Left ventricle myocardium superior (tissue), 1 donor: Measurements from ENCODE around the gene RNLS. TPM values are rescaled to one million over a fixed set of nuclear protein-coding genes. Genes with fewer than 3 reads are reported as not detected.

Source experiments
- ATAC-seq: fragments of 200-7000 bp; cut with Tn5 transposase; one replicate; pipeline ENCODE4 v1.9.1; 2020; ENCODE audit warnings: mild to moderate bottlenecking, moderate library complexity
- DNase-seq: peaks from one replicate; pipeline ENCODE4 v3.0.0-alpha.2; 2020
- intact Hi-C: fragments of 100-400 bp; cut with micrococcal nuclease; formaldehyde crosslinking; loops from one replicate; pipeline ENCODE4 v1.11.0; 2022
- total RNA-seq: library from RNA; stranded (reverse); fragmentation: NEBNext Ultra II Directional; extraction: Animal tissue kit (Norgen Biotek cat#: 25700); gene quantifications from one replicate; pipeline ENCODE4 v1.2.1, GENCODE V29; 2021
- donor health status: DM: no; HTN: yes; CAD: no; lungs with severe emphysema.

RNLS gene
- total RNA-seq, 1 donor from 2014 or later = 23.1 TPM

GRCh38 chr10:88415533-88416130, 167.5 kb downstream of the RNLS start:
- no peak for DNase-seq
- ATAC-seq = peak; percentile 96

GRCh38 chr10:88413412-88413811, 169.7 kb downstream of the RNLS start:
- ATAC-seq (no peak), DNase-seq (no peak)
- intact Hi-C loops = no loop called here

More at GRCh38 chr10:88415533-88416130, 167.5 kb downstream of the RNLS start:
- intact Hi-C loops = no loop called here

GRCh38 chr10:88411772-88412349, 171.3 kb downstream of the RNLS start:
- no peak for DNase-seq
- intact Hi-C loops = no loop called here
- no peak for ATAC-seq

DNA sequence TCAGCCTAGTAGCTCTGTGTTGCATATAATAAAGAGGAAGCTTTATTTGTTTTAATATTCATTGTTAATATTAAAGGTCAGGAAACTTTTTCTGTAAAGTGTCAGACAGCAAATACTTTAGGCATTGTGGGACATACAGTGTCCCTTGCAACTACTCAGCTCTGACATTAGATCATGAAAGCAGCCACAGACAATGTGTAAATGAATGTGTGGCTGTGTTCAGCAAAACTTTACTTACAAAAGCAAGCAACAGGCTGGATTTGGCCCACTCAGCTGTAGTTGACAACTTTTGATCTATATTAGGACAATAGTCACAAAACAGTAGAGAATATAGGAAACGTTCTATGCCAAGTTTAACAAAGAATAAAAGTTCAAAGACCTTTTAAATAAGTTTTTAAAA, 173.3 kb downstream of the RNLS start:
- intact Hi-C loops = no loop called here
- ATAC-seq (no peak), DNase-seq (no peak)

DNA sequence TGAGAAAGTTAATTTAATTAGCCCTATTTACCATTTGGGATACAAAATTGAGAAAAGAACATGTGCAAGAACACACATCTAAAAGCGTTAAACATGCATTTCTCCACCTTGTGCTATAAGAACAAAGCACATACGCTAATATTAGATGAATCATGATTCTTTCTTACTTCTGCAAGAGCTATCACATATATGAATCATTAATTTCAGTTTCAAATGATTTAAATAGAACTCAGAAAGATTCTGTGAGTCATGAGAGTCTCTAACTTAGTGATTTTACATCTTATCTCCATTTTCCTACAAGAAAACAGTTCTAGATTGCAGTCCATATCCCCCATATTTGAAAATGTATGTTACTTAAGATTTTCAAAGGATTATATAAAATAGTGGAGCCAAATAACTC, 173.9 kb downstream of the RNLS start:
- DNase-seq (no peak), ATAC-seq (no peak)
- intact Hi-C loops = no loop called here

DNA sequence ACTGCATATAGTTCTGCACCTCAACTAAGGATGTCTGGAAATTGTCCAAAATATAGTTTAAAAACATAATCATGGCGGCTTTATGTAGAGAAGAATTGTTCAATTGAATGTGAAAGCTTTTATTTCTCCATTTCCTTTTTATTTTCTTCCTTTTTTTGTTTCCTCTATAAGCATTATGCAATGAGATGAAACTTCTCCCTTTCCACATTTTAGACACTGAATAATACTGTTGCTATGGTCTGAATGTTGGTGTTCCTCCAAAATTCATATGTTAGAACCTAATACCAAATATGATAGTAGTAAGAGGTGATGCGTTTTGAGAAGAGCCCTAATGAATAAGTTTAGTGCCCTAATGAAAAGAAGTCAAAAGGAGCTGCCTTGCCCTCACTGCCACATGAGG, 175.0 kb downstream of the RNLS start:
- no peak for ATAC-seq
- DNase-seq = no peak
- intact Hi-C loops = no loop called here

GRCh38 chr10:88404133-88404532, 179.0 kb downstream of the RNLS start:
- intact Hi-C loops = loop anchor here (5.0 kb wide), 1 partner anchor 148 kb away; no protein-coding TSS in a partner anchor
- no peak for DNase-seq
- no peak for ATAC-seq

- intact Hi-C loops = loop anchor here (5.0 kb wide), 1 partner anchor 150 kb away; no protein-coding TSS in a partner anchor
- ATAC-seq (no peak), DNase-seq (no peak)
These were observed 181.3 kb downstream of the RNLS start for GRCh38 chr10:88401671-88402347.

DNA sequence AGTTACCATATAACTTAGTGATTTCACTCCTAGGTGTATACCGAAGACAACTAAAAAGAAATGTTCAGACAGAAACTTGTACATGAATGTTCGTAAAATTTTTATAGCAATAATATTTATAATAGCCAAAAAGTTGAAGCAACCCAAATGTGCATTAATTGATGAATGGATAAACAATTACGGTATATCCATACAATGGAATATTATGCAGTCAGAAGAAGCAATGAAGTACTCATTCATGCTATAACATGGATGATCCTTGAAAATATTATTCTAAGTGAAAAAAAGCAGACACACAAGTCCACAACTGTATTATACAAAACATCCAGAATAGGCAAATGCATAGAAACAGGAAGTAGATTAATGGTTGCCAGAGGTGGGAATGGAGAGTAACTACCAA, 183.9 kb downstream of the RNLS start:
- intact Hi-C loops = no loop called here
- ATAC-seq = no peak
- DNase-seq = no peak

DNA sequence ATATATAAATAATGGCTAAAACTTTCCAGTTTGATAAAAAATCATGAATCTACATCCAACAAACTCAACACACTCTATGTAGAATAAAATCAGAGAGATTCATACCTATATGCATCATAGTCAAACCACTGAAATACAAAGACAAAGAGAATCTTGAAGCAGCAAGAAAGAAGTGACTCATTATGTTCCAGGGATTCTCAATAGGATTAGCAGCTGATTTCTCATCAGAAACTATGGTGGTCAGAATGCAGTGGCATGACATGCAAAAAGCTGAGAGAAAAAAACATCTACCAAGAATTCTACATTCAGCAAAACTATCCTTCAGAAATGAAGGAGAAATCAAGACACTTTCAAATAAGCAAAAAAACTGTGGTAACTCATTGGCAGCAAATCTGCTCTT, 187.4 kb downstream of the RNLS start:
- DNase-seq = no peak
- ATAC-seq = no peak
- intact Hi-C loops = no loop called here

- ATAC-seq (no peak), DNase-seq (no peak)
- intact Hi-C loops = no loop called here
These were observed 190.9 kb downstream of the RNLS start for GRCh38 chr10:88392222-88392621.

DNA sequence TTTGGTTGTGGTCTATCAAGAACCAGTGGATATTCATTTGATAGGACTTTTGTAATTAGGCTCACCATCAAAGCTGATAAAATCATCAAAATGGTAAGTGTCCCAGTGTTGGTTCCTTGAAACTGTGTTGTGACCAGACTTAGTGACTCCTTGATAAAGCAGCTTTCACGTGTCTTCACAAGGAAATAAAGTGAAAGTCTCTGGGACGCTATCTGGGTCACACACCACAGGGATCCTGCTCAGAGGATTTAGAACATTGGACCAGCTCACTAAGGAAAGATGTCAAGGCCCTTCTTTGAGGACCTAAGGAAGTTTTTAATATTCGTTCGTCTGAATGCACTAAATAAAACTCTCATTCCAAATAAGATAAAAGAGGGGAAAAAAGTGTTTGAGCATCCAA, 193.1 kb downstream of the RNLS start:
- DNase-seq = no peak
- intact Hi-C loops = no loop called here
- ATAC-seq = peak; percentile 29

DNA sequence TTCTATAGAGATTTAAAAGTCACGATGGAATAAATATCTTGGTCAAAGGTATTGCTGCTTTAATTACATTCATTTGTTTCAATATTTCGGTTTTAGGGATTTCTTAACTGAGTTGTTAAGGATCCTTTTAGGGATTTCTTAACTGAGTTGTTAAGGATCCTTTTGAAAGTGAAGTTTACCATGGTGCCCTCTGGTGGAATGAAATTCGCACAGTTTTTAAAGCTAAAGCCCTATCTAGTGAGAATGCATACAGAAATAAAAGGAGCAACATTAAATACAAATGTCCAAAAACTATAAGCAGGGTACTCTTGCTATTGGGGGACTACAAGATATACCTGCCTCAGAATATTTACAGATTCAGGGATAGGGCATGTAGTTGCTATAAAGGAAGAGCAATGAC, 193.7 kb downstream of the RNLS start:
- intact Hi-C loops = loop anchor here (5.0 to 10.0 kb wide), 2 partner anchors 135 to 527 kb away; partner anchors contain the start of genes KLLN and PTEN
- DNase-seq = no peak
- peak; percentile 49 for ATAC-seq

DNA sequence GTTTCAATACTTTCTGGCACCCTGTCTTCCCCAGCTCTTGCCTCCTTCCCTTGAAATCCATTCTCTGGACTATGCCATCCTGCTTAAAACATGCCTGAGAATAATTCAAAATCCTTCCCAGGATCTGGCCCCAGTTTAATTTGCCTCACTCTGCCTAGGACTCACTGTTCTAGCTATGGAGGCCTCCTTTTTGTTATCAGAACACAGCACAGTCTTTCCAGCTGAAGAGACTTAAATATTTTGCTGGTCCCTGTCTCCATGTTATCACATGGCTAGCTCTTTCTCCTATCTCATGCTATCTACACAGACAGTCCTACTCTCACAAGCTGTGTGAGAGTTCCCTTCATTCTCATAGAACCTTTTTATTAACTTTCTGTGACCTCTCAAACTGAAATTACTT, 194.8 kb downstream of the RNLS start:
- ATAC-seq (no peak), DNase-seq (no peak)
- intact Hi-C loops = loop anchor here (5.0 to 10.0 kb wide), 2 partner anchors 134 to 526 kb away; partner anchors contain the start of genes KLLN and PTEN

GRCh38 chr10:88386821-88387773, 196.0 kb downstream of the RNLS start:
- peak; percentile 92 for ATAC-seq
- no peak for DNase-seq
- intact Hi-C loops = loop anchor here (5.0 to 10.0 kb wide), 2 partner anchors 132 to 525 kb away; partner anchors contain the start of genes KLLN and PTEN

- intact Hi-C loops = loop anchor here (5.0 to 10.0 kb wide), 2 partner anchors 131 to 524 kb away; partner anchors contain the start of genes KLLN and PTEN
- ATAC-seq = peak; percentile 26
These were observed 196.8 kb downstream of the RNLS start for GRCh38 chr10:88386204-88386788.

DNA sequence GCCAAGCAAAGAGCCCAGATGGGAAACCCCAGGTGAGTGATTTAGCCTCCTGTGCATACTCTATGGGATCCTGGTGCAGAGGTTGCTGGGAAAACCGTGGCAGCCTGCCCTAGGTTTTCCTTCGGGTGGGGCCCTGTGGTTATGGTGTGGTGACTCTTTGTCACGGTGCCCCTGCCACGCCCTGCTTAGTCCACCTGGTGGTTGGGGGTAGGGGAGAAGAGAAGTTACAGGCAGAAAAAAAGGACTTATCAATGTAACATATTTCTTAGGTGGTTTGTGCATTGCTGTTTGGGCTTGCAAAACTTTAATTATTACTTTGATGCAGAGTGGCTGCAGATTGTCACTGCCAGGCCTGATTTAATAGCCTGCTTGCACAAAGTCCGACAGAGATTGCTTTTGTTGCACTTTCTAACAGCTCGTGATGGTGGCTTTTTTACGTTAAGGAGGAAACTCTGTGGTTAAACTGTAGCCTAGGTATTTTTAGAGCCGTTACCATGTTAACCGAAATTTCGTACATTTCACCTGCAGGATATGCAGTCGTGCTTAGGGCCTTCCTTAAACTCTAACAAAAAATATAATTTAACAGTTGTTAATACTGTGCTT, 197.4 kb downstream of the RNLS start:
- no peak for ATAC-seq
- DNase-seq = peak; percentile 26
- intact Hi-C loops = loop anchor here (5.0 to 10.0 kb wide), 2 partner anchors 131 to 523 kb away; partner anchors contain the start of genes KLLN and PTEN

More at GRCh38 chr10:88386204-88386788, 196.8 kb downstream of the RNLS start:
- no peak for DNase-seq

- intact Hi-C loops = loop anchor here (10.0 kb wide), 1 partner anchor 128 kb away; no protein-coding TSS in a partner anchor
- no peak for ATAC-seq
- DNase-seq = no peak
These were observed 199.8 kb downstream of the RNLS start for GRCh38 chr10:88383276-88383675.
